ENCODE measurements around the gene KLK12. TPM values are rescaled to one million over a fixed set of nuclear protein-coding genes. Genes with fewer than 3 reads are reported as not detected.

Gene KLK12
- total and polyA plus RNA-seq, 11 donors, result not detected

- Histone ChIP-seq H3K27ac (no peak within 1 kb of the TSS), H3K9me3 (no peaks in the 10 kb centered on the region), H3K4me1 (peaks cover 0 to 8% (median 4%) of the 10 kb centered on the region in 12 donors), H3K4me3 (no peak within 1 kb of the TSS), H3K27me3 (no peaks in the 10 kb centered on the region), H3K36me3 (no peaks in the 10 kb centered on the region)
- TF ChIP-seq POLR2A (IDR thresholded peaks at IDR 0.05), result no peak
- TF ChIP-seq, protein P1, sequence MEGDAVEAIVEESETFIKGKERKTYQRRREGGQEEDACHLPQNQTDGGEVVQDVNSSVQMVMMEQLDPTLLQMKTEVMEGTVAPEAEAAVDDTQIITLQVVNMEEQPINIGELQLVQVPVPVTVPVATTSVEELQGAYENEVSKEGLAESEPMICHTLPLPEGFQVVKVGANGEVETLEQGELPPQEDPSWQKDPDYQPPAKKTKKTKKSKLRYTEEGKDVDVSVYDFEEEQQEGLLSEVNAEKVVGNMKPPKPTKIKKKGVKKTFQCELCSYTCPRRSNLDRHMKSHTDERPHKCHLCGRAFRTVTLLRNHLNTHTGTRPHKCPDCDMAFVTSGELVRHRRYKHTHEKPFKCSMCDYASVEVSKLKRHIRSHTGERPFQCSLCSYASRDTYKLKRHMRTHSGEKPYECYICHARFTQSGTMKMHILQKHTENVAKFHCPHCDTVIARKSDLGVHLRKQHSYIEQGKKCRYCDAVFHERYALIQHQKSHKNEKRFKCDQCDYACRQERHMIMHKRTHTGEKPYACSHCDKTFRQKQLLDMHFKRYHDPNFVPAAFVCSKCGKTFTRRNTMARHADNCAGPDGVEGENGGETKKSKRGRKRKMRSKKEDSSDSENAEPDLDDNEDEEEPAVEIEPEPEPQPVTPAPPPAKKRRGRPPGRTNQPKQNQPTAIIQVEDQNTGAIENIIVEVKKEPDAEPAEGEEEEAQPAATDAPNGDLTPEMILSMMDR (IDR thresholded peaks at IDR 0.05), result no peak
- DNase-seq (no peak), ATAC-seq (no peak)
- 29 to 50% (median 35%) methylated on average over 7 of the region's 7 CpGs for WGBS, 4 donors
- intact Hi-C loops (cut with DNase I), result loop anchor here in 1 of 10 donors (5.0 kb wide), 1 partner anchor 50 kb away; no protein-coding TSS in a partner anchor
These were observed 47.8 kb upstream of the KLK12 start, which contains the start of gene KLK14 for GRCh38 chr19:51082611-51083010. TSS of gene KLK14 (minus strand) at chr19:51082887. CDS start at chr19:51082614, 273 bp downstream.

- no peaks in the 10 kb centered on the region for H3K27me3 ChIP-seq
- H3K4me1 ChIP-seq, result peaks cover 0 to 8% (median 4%) of the 10 kb centered on the region in 12 donors
- H3K27ac ChIP-seq, result no peak overlapping the region
- H3K4me3 ChIP-seq, result no peak overlapping the region
- no peaks in the 10 kb centered on the region for H3K36me3 ChIP-seq
- no peak for TF ChIP-seq POLR2A (IDR thresholded peaks at IDR 0.05)
- TF ChIP-seq, protein P1 (IDR thresholded peaks at IDR 0.05), result no peak
- no peaks in the 10 kb centered on the region for H3K9me3 ChIP-seq
- intact Hi-C loops (cut with DNase I), result loop anchor here in 1 of 10 donors (5.0 kb wide), 1 partner anchor 49 kb away; no protein-coding TSS in a partner anchor
- WGBS, 4 donors, result 79 to 85% (median 80%) methylated on average over 9 to 14 of the region's 14 CpGs
- ATAC-seq, result no peak
- no peak for DNase-seq
These were observed 46.7 kb upstream of the KLK12 start for GRCh38 chr19:51081476-51081875.

GRCh38 chr19:51079481-51080110 lies 44.8 kb upstream of the KLK12 start:
- H3K27ac ChIP-seq, result no peak overlapping the region
- TF ChIP-seq, protein P1 (IDR thresholded peaks at IDR 0.05), result no peak
- TF ChIP-seq POLR2A (IDR thresholded peaks at IDR 0.05), result no peak
- H3K9me3 ChIP-seq, result peaks cover 0 to 2% (median 0%) of the 10 kb centered on the region in 12 donors
- WGBS, 4 donors, result 64 to 68% (median 65%) methylated on average over 25 to 27 of the region's 27 CpGs
- H3K27me3 ChIP-seq, result no peaks in the 10 kb centered on the region
- H3K4me1 ChIP-seq, result peaks cover 0 to 8% (median 4%) of the 10 kb centered on the region in 12 donors
- intact Hi-C loops (cut with DNase I), result loop anchor here in 1 of 10 donors (5.0 kb wide), 1 partner anchor 47 kb away; no protein-coding TSS in a partner anchor
- ATAC-seq (peak; percentile 26 to 91 (median 84)), DNase-seq (peak; percentile 40 to 89 (median 83))
- no peaks in the 10 kb centered on the region for H3K36me3 ChIP-seq
- no peak overlapping the region for H3K4me3 ChIP-seq

- no peak overlapping the region for H3K4me3 ChIP-seq
- no peaks in the 10 kb centered on the region for H3K27me3 ChIP-seq
- no peak for TF ChIP-seq POLR2A (IDR thresholded peaks at IDR 0.05)
- TF ChIP-seq, protein P1 (IDR thresholded peaks at IDR 0.05), result no peak
- 92 to 97% (median 94%) methylated on average over 6 of the region's 6 CpGs for WGBS, 4 donors
- intact Hi-C loops (cut with DNase I), result no loop called here
- ATAC-seq, result no peak
- H3K27ac ChIP-seq, result no peak overlapping the region
- peaks cover 0 to 8% (median 4%) of the 10 kb centered on the region in 12 donors for H3K4me1 ChIP-seq
- DNase-seq, result no peak
- H3K36me3 ChIP-seq, result no peaks in the 10 kb centered on the region
- H3K9me3 ChIP-seq, result peaks cover 0 to 11% (median 3%) of the 10 kb centered on the region in 12 donors
These were observed 43.9 kb upstream of the KLK12 start for GRCh38 chr19:51078731-51079130.

Data from heart left ventricle (tissue), 16 donors.